ACC112 (cell line): ENCODE results near the gene CARMIL3.
"Not testable (repeated sequence)": the region's sequence is repeated elsewhere in the genome, so short reads cannot be mapped to it uniquely, and the experiment has no call there.

Source experiments
- H2AFZ ChIP-seq: fragments of 200-600 bp; sonication (generic); one replicate; pipeline ENCODE4 v1.6.0; 2017; ENCODE audit warnings: antibody characterized with exemption, low read length; ENCODE audit not compliant: unreplicated experiment
- H3K27ac ChIP-seq: fragments of 200-600 bp; sonication (generic); 2 replicates; pipeline ENCODE4 v1.5.1; 2014; ENCODE audit warnings: low read depth, mild to moderate bottlenecking, antibody characterized with exemption, low read length, moderate library complexity
- H3K27me3 ChIP-seq: fragments of 200-600 bp; sonication (generic); 2 replicates; pipeline ENCODE4 v1.6.1; 2014; ENCODE audit warnings: mild to moderate bottlenecking, antibody characterized with exemption, low read length, moderate library complexity, mixed read lengths; ENCODE audit not compliant: insufficient read depth
- H3K36me3 ChIP-seq: fragments of 200-600 bp; sonication (generic); 2 replicates; pipeline ENCODE4 v1.6.1; 2016; ENCODE audit warnings: mild to moderate bottlenecking, antibody characterized with exemption, low read length, moderate library complexity, mixed read lengths; ENCODE audit not compliant: insufficient read depth
- H3K4me1 ChIP-seq: fragments of 200-600 bp; sonication (generic); one replicate; pipeline ENCODE4 v1.6.1; 2016; ENCODE audit warnings: low read length, mixed read lengths; ENCODE audit not compliant: insufficient read depth, unreplicated experiment, control insufficient read depth
- H3K4me3 ChIP-seq: fragments of 200-600 bp; sonication (generic); 2 replicates; pipeline ENCODE4 v1.5.1; 2014; ENCODE audit warnings: mild to moderate bottlenecking, low read depth, low read length
- H3K79me2 ChIP-seq: fragments of 200-600 bp; sonication (generic); one replicate; pipeline ENCODE4 v1.6.0; 2016; ENCODE audit warnings: low read length; ENCODE audit not compliant: control insufficient read depth, unreplicated experiment, insufficient read depth

Gene CARMIL3

DNA sequence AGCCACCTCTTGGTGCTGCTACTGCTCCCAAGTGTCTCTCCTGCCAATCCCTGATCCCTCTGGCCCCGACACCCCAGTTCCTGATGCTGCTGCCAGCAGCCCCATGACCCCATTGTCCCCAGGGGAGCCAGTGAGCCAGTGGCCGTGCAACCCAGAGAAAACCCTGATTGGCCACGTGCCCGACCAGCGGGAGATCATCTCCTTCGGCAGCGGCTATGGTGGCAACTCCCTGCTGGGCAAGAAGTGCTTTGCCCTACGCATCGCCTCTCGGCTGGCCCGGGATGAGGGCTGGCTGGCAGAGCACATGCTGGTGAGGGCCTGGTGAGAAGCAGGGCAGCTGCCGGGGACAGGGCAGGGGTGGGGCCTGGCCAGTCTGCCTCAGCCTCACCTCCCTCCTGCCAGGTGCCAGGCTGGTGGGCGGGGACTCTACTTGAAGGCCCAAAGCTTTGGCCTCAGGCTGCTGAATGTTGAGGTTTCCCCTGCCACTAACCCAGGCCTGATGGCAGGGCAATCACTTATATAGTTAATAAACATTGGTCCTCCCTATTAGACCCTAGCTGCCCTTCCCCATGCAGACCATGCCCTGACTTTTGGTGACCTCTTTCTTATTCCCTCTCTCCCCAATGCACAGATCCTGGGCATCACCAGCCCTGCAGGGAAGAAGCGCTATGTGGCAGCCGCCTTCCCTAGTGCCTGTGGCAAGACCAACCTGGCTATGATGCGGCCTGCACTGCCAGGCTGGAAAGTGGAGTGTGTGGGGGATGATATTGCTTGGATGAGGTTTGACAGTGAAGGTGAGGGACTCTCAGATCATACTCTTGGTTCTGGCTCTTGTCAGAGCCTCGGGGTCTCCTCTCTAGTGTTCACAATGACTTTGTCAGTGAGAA lies 47.4 kb downstream of the CARMIL3 start:
- Histone ChIP-seq H3K4me1 (peaks cover 4% of the 10 kb centered on the region), H3K79me2 (peaks cover 10% of the 10 kb centered on the region), H3K36me3 (0 out of 2 replicates have a peak, but pooled peaks cover 6% of the 10 kb centered on the region), H2AFZ (no peak overlapping the region), H3K4me3 (no peak overlapping the region), H3K27ac (no peak overlapping the region), H3K27me3 (no peaks in the 10 kb centered on the region)

- H3K27ac ChIP-seq, result no peak overlapping the region
- H2AFZ ChIP-seq, result no peak overlapping the region
- H3K4me1 ChIP-seq, result peaks cover 4% of the 10 kb centered on the region
- no peaks in the 10 kb centered on the region for H3K27me3 ChIP-seq
- peaks cover 5% of the 10 kb centered on the region for H3K79me2 ChIP-seq
- 0 out of 2 replicates have a peak, but pooled peaks cover 6% of the 10 kb centered on the region for H3K36me3 ChIP-seq
- no peak overlapping the region for H3K4me3 ChIP-seq
Measured at GRCh38 chr14:24100197-24100981, 48.6 kb downstream of the CARMIL3 start.

DNA sequence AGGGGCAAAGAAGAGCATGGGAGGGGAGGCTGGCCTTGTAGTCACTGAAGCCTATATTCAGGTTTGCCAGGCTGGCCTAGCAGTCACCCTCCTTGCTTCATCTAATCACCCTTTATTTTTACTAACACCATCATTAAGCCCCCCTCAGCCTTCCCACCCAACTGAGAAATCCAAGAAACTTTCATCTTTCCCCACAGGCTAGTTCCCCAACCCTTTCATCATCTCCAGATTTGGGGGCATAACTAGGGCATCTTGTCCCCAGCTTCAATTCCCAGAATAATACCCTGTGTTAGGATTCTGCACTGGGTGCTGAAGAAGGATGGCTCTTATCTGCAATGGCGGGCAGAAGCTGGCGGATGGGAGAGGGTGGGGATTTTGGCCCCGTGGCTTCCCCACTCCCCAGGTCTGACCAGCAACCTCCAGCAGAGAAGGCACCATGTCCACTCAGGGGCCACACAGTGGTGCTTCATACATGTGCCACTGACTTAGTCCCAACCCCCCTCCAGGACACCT lies 49.2 kb downstream of the CARMIL3 start:
- Histone ChIP-seq H3K79me2 (no peaks in the 10 kb centered on the region), H2AFZ (no peak overlapping the region), H3K27me3 (no peaks in the 10 kb centered on the region), H3K4me3 (no peak overlapping the region), H3K4me1 (no peaks in the 10 kb centered on the region), H3K27ac (no peak overlapping the region), H3K36me3 (0 out of 2 replicates have a peak, but pooled peaks cover 6% of the 10 kb centered on the region)

DNA sequence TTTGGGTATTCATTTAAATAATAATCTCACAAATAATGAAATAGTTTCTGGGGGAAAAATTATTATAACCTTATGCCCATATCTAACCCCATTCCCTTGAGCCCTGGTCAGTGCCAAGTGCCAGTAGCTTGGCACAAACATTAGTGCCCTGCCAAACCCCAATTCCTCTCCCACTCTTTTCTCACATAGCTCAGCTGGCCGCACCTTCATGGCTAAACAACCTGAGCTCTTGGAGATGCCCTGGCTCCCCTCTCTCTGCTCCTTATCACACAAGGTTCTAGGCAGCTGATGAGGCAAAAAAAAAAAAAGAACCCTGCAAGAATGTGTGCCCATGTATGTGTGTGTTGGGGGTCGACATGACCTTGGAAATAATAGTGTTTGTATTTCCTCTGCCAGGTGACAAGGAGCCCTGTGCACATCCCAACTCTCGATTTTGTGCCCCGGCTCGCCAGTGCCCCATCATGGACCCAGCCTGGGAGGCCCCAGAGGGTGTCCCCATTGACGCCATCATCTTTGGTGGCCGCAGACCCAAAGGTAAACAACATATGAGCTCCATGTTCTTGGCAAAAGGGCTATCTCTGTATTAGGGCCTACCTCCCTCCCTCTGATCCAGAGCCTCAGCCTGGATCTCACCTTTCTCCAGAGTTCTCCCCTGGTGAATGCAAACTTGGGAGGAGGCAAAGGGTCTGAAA lies 50.7 kb downstream of the CARMIL3 start:
- Histone ChIP-seq H3K79me2 (no peaks in the 10 kb centered on the region), H3K36me3 (0 out of 2 replicates have a peak, but pooled peaks cover 6% of the 10 kb centered on the region), H3K27ac (no peak overlapping the region), H3K27me3 (no peaks in the 10 kb centered on the region), H3K4me1 (peaks cover 3% of the 10 kb centered on the region), H2AFZ (no peak overlapping the region), H3K4me3 (no peak overlapping the region)

DNA sequence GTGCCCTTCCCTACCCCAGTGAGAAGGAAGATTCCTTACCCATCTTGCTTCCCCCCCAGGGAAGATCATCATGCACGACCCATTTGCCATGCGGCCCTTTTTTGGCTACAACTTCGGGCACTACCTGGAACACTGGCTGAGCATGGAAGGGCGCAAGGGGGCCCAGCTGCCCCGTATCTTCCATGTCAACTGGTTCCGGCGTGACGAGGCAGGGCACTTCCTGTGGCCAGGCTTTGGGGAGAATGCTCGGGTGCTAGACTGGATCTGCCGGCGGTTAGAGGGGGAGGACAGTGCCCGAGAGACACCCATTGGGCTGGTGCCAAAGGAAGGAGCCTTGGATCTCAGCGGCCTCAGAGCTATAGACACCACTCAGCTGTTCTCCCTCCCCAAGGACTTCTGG lies 51.6 kb downstream of the CARMIL3 start:
- H3K36me3 ChIP-seq, result 0 out of 2 replicates have a peak, but pooled peaks cover 6% of the 10 kb centered on the region
- peaks cover 9% of the 10 kb centered on the region for H3K4me1 ChIP-seq
- no peak overlapping the region for H2AFZ ChIP-seq
- no peaks in the 10 kb centered on the region for H3K79me2 ChIP-seq
- H3K27ac ChIP-seq, result no peak overlapping the region
- H3K4me3 ChIP-seq, result no peak overlapping the region
- no peaks in the 10 kb centered on the region for H3K27me3 ChIP-seq

GRCh38 chr14:24105609-24106239 lies 53.9 kb downstream of the CARMIL3 start:
- not testable (repeated sequence) for H2AFZ ChIP-seq, H3K4me1 ChIP-seq, H3K79me2 ChIP-seq, H3K27me3 ChIP-seq, H3K4me3 ChIP-seq, H3K36me3 ChIP-seq, H3K27ac ChIP-seq

GRCh38 chr14:24106672-24107271 lies 55.0 kb downstream of the CARMIL3 start:
- H3K4me3 ChIP-seq, result no peak overlapping the region
- H3K27me3 ChIP-seq, result no peaks in the 10 kb centered on the region
- no peaks in the 10 kb centered on the region for H3K79me2 ChIP-seq
- peaks cover 9% of the 10 kb centered on the region for H3K4me1 ChIP-seq
- H3K27ac ChIP-seq, result no peak overlapping the region
- no peak overlapping the region for H2AFZ ChIP-seq
- H3K36me3 ChIP-seq, result no peaks in the 10 kb centered on the region

DNA sequence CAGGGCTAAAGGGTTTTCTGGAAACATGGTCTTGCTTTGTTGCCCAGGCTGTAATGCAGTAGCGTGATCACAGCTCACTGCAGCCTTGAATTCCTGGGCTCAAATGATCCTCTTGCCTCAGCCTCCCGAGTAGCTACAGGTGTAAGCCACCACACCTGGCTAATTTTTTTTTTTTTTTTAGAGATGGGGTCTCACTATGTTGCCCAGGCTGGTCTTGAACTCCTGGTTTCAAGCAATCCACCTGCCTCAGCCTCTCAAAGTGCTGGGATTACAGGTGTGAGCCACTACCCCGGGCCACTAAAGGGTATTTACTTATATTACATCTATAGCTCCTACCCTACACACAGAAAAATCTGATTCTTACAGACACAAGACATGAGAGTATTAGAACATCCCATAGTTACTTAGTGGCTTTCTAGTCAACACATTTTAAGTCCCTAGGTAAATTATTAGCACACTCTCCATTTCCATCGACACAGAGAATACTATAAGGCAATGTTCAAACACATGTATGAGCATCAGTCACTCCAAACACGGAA lies 56.6 kb downstream of the CARMIL3 start:
- H3K36me3 ChIP-seq, result no peaks in the 10 kb centered on the region
- H3K27me3 ChIP-seq, result no peaks in the 10 kb centered on the region
- H3K4me1 ChIP-seq, result peaks cover 9% of the 10 kb centered on the region
- H3K4me3 ChIP-seq, result no peak overlapping the region
- no peak overlapping the region for H3K27ac ChIP-seq
- no peaks in the 10 kb centered on the region for H3K79me2 ChIP-seq
- H2AFZ ChIP-seq, result no peak overlapping the region

- Histone ChIP-seq H3K27me3 (no peaks in the 10 kb centered on the region), H3K4me3 (no peak overlapping the region), H3K27ac (no peak overlapping the region), H2AFZ (no peak overlapping the region), H3K36me3 (no peaks in the 10 kb centered on the region), H3K4me1 (peaks cover 9% of the 10 kb centered on the region), H3K79me2 (no peaks in the 10 kb centered on the region)
Measured at GRCh38 chr14:24110060-24110459, 58.3 kb downstream of the CARMIL3 start.
